ENCODE data around the gene CFAP46. TPM values are rescaled to one million over a fixed set of nuclear protein-coding genes. Genes with fewer than 3 reads are reported as not detected.
A peak's percentile ranks its signal among the peaks of the same experiment; 100 is the strongest.
"Not testable (repeated sequence)": the region's sequence is repeated elsewhere in the genome, so short reads cannot be mapped to it uniquely, and the experiment has no call there.

Gene CFAP46
- total and polyA plus RNA-seq, 4 donors, result 3.1 to 18.8 (median 7.1) TPM

DNA sequence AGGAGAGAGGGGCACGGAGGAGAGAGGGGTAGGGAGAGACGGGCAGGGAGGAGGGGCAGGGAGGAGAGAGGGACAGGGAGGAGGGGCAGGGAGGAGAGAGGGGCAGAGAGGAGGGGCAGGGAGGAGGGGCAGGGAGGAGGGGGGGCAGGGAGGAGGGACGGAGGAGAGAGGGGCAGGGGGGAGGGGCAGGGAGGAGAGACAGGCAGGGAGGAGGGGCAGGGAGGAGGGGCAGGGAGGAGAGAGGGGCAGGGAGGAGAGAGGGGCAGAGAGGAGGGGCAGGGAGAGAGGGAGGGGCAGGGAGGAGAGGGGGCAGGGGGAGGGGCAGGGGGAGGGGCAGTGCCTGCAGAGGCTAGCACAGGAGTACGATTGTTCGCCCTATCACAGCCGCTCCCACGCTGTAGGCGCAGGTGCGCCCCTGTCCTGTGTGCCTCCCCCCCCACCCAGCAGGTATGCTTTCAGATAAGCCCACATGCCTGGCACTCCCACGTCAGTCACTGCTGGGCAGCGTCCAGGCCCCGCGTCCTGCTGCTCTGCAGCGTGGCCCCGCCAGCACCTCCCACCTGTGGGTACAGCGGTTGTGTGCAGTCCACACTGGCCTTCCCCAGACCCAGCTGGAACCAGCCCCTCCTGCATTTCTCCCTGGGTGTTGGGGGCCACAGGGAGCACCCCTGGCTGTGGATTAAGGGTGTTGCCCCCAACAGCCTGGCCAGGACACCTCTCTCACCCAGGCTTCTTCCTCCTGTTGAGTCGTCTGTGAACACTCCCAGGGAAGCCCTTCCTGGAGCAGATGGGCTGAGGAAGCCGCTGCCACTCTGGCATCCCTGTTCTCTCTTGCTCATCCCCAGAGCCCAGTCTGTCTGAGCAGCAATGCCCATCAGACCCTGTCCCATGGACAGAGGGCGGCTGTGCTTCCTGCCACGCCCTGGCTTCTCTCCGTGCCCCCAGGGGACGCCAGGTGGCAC, 167.2 kb downstream of the CFAP46 start:
- H3K4me1 ChIP-seq (ENCODE audit: control insufficient read depth in 5 of 5, insufficient read depth in 5 of 5, low read length in 5 of 5), result no peaks in the 10 kb centered on the region
- ATAC-seq (ENCODE audit: insufficient read depth, low FRiP score) (no peak), DNase-seq (peak; percentile 38 to 74 (median 53))
- WGBS, 2 donors, result 85 to 86% methylated on average over 21 to 22 of the region's 22 CpGs
- no peak overlapping the region for H3K27ac ChIP-seq (ENCODE audit: low read depth in 1 of 2, low read length in 1 of 2)
- TF ChIP-seq, protein P1, sequence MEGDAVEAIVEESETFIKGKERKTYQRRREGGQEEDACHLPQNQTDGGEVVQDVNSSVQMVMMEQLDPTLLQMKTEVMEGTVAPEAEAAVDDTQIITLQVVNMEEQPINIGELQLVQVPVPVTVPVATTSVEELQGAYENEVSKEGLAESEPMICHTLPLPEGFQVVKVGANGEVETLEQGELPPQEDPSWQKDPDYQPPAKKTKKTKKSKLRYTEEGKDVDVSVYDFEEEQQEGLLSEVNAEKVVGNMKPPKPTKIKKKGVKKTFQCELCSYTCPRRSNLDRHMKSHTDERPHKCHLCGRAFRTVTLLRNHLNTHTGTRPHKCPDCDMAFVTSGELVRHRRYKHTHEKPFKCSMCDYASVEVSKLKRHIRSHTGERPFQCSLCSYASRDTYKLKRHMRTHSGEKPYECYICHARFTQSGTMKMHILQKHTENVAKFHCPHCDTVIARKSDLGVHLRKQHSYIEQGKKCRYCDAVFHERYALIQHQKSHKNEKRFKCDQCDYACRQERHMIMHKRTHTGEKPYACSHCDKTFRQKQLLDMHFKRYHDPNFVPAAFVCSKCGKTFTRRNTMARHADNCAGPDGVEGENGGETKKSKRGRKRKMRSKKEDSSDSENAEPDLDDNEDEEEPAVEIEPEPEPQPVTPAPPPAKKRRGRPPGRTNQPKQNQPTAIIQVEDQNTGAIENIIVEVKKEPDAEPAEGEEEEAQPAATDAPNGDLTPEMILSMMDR (IDR thresholded peaks at IDR 0.05; ENCODE audit: control extremely low read depth, extremely low read depth), result no peak
- peaks cover 0 to 3% (median 0%) of the 10 kb centered on the region in 3 donors for H3K27me3 ChIP-seq (ENCODE audit: control insufficient read depth in 3 of 3, insufficient read depth in 3 of 3, low read length in 2 of 3)
- peaks cover 0 to 35% (median 2%) of the 10 kb centered on the region in 4 donors for H3K36me3 ChIP-seq (ENCODE audit: control insufficient read depth in 4 of 4, insufficient read depth in 4 of 4, low read length in 4 of 4)
- H3K9me3 ChIP-seq (ENCODE audit: control insufficient read depth in 4 of 4, insufficient read depth in 3 of 4, low read length in 3 of 4), result peaks cover 0 to 7% (median 0%) of the 10 kb centered on the region in 4 donors
- H3K4me3 ChIP-seq, result no peak overlapping the region
- H3K9ac ChIP-seq (ENCODE audit: insufficient read depth in 1 of 2, low read length in 2 of 2), result no peak overlapping the region

DNA sequence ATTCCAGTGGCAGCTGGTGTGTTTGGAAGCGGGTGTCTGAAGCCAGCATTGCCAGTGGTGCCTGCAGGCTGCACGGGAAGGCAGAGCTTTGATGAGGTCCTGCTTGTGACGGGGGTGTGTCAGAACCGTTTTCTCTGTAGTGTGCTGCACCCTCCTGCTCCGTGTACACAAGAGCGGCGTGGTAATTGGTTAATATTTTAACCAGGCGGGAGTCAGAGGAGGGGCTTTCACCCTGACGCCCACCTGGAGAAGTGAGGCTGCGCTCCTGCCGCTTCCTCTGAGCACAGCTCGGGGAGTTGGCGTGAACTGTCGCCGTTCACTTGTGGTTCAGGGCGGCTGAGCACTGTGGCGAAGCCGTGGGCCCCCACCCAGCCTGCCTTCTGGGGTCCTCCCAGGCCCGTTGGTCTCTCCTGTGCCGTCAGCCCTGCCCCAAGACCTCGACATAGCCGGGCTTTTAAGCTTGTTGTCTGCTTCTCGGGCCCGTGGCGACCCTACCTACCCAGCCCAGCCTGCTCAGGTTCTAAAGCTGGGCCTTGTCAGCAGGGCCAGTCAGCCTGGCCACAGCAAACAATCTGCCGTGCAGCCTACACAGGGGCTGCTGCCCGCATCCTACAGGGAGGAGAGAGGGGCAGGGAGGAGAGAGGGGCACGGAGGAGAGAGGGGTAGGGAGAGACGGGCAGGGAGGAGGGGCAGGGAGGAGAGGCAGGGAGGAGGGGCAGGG, 168.0 kb downstream of the CFAP46 start:
- Histone ChIP-seq H3K4me1 (ENCODE audit: control insufficient read depth in 5 of 5, insufficient read depth in 5 of 5, low read length in 5 of 5) (no peaks in the 10 kb centered on the region), H3K27me3 (ENCODE audit: control insufficient read depth in 3 of 3, insufficient read depth in 3 of 3, low read length in 2 of 3) (peaks cover 0 to 2% (median 0%) of the 10 kb centered on the region in 3 donors), H3K36me3 (ENCODE audit: control insufficient read depth in 4 of 4, insufficient read depth in 4 of 4, low read length in 4 of 4) (peaks cover 0 to 35% (median under 1%) of the 10 kb centered on the region in 4 donors), H3K9ac (ENCODE audit: insufficient read depth in 1 of 2, low read length in 2 of 2) (no peak overlapping the region), H3K27ac (ENCODE audit: low read depth in 1 of 2, low read length in 1 of 2) (no peak overlapping the region), H3K9me3 (ENCODE audit: control insufficient read depth in 4 of 4, insufficient read depth in 3 of 4, low read length in 3 of 4) (peaks cover 0 to 6% (median 0%) of the 10 kb centered on the region in 4 donors), H3K4me3 (no peak overlapping the region)
- TF ChIP-seq, protein P1 (IDR thresholded peaks at IDR 0.05; ENCODE audit: control extremely low read depth, extremely low read depth), result no peak
- DNase-seq, result peak in 2 of 3 donors; percentile 20 to 40
- WGBS, 2 donors, result 82 to 84% methylated on average over 29 of the region's 29 CpGs
- ATAC-seq (ENCODE audit: insufficient read depth, low FRiP score), result no peak

DNA sequence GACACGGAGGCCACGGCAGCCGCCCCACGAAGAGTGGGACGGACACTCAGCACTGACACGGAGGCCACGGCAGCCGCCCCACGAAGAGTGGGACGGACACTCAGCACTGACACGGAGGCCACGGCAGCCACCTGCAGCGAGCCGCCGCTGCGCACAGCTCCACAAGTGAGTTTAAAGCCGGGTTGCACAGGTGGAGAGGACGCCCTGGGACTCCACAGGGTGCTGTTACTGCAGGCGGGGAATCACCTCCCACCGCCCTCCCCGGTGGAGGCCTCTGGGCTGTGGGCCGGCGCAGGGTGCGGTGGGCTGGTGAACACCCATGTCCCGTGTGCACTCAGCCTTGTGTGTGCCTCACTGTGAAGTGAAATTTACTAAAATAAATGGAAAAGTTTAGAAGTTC, 169.6 kb downstream of the CFAP46 start:
- H3K9me3 ChIP-seq (ENCODE audit: control insufficient read depth in 4 of 4, insufficient read depth in 3 of 4, low read length in 3 of 4); H3K4me1 ChIP-seq (ENCODE audit: control insufficient read depth in 5 of 5, insufficient read depth in 5 of 5, low read length in 5 of 5); H3K9ac ChIP-seq (ENCODE audit: insufficient read depth in 1 of 2, low read length in 2 of 2); DNase-seq; H3K27me3 ChIP-seq (ENCODE audit: control insufficient read depth in 3 of 3, insufficient read depth in 3 of 3, low read length in 2 of 3); H3K4me3 ChIP-seq; ATAC-seq (ENCODE audit: insufficient read depth, low FRiP score); H3K27ac ChIP-seq (ENCODE audit: low read depth in 1 of 2, low read length in 1 of 2): not testable (repeated sequence)
- WGBS, 2 donors, result 93 to 100% methylated on average over 19 to 20 of the region's 25 CpGs
- peaks cover 0 to 39% (median 7%) of the 10 kb centered on the region in 4 donors for H3K36me3 ChIP-seq (ENCODE audit: control insufficient read depth in 4 of 4, insufficient read depth in 4 of 4, low read length in 4 of 4)

Measured in lung (tissue), 12 donors.